Body of pancreas (tissue), 4 donors: ENCODE measurements around the gene NUP188.

Experiments used
- POLR2A ChIP-seq, 3 donors: fragments of 450-650 bp; IDR thresholded peaks; one replicate each; pipeline ENCODE4 v1.6.1; 2016; ENCODE audit warnings: antibody characterized with exemption in 3 of 3, mild to moderate bottlenecking in 2 of 3
- TF ChIP-seq, protein P1 (sequence below), 7 experiments: fragments of 450-650 bp in 4 of 7; fragments of 200-600 bp in 3 of 7; sonication (generic) in 3 of 7; IDR thresholded peaks; one replicate each; pipeline ENCODE4 v1.5.1; 2016 to 2019; ENCODE audit warnings: antibody characterized with exemption in 7 of 7

DNA sequence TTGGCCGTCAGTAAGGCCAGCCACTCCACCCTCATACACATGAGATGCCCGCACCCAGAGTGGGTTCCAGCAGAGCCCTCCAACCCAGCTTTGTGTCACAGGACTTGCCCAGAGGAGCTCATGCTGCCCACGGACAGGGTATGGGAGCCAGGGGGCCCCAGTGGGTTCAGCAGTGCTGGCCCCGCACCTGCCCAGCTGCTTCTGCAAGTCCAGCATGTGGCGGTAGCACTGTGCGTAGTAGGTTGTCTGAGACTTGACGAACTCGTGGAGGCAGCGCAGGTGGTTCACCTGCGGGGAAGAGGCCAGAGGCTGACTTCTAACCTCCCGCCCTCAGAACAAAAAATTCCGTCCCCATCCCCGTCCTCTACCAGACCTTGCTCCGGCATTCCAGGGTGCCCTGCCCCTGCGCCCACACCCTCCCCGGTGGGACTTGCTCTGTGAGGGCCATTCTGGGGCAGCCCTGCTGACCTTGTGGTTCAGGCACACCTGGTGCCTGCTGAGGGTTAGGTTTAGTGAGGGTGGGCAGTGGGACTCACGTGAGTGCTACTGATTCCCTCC, 62.2 kb downstream of the NUP188 start:
- no peak for TF ChIP-seq POLR2A (IDR thresholded peaks at IDR 0.05)
- TF ChIP-seq, protein P1, sequence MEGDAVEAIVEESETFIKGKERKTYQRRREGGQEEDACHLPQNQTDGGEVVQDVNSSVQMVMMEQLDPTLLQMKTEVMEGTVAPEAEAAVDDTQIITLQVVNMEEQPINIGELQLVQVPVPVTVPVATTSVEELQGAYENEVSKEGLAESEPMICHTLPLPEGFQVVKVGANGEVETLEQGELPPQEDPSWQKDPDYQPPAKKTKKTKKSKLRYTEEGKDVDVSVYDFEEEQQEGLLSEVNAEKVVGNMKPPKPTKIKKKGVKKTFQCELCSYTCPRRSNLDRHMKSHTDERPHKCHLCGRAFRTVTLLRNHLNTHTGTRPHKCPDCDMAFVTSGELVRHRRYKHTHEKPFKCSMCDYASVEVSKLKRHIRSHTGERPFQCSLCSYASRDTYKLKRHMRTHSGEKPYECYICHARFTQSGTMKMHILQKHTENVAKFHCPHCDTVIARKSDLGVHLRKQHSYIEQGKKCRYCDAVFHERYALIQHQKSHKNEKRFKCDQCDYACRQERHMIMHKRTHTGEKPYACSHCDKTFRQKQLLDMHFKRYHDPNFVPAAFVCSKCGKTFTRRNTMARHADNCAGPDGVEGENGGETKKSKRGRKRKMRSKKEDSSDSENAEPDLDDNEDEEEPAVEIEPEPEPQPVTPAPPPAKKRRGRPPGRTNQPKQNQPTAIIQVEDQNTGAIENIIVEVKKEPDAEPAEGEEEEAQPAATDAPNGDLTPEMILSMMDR (IDR thresholded peaks at IDR 0.05) = no peak
